Stimulated activated CD4-positive, alpha-beta T cell treated with anti-CD3 and anti-CD28 coated beads, Interleukin-12 subunit alpha, Interleukin-12 subunit beta, amount 100 ng/mL, for 48 hours (primary cell): ENCODE measurements around the gene BROX.

ENCODE experiments used
- DNase-seq, 3 donors: peaks; one replicate each; pipeline ENCODE4 v3.0.0-alpha.2; 2020; ENCODE audit warnings: low read depth in 2 of 3, low spot score in 1 of 3

The BROX gene

GRCh38 chr1:222772996-222773379, 60.6 kb downstream of the BROX start:
- no peak for DNase-seq

DNA sequence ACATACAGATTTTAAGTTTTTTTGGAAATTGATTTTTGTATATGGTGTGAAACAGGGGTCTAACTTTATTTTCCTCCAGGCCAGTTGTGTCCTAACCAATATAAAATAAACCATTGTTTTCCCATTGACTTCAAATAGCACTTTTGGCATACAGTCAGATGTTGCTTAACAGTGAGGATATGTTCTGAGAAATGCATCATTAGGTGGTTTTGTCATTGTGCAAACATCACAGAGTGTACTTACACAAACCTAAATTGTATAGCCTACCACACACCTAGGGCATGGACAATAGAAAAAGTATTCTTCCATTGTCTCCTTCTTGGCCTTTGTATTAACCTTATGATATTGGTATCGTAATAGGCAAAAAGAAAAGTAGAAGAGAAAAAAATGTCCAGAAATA, 65.1 kb downstream of the BROX start:
- no peak for DNase-seq

DNA sequence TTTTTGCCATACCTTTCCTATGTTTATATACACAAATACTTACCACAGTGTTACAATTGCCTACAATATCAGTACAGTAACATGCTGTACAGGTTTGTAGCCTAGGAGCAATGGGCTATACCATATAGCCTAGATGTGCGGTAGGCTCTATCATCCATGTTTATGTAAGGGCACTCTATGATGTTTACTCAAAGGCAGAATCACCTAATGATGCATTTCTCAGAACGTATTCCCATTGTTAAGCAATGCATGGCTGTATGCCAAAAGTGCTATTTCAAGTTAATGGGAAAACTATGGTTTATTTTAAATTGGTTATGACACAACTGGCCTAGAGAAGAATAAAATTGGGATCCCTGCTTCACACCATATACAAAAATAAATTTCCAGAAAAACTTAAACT, 65.6 kb downstream of the BROX start:
- no peak for DNase-seq

GRCh38 chr1:222781251-222781650, 68.9 kb downstream of the BROX start:
- DNase-seq = no peak

DNA sequence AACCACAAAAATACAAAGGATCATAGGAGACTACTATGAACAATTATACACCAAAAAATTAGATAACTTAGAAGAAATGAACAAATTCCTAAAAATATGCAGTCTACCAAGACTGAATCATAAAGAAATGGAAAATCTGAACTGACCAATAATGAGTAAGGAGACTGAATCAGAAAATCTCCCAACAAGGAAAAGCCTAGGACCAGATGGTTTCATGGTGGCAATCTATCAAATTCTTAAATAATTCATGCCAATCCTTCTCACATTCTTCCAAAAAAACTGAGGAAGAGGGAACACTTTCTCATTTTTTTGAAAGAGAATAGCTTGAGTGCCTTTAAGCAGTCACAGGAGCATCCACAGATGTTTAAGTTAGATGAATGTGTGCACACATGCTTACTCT, 70.7 kb downstream of the BROX start:
- no peak for DNase-seq

DNA sequence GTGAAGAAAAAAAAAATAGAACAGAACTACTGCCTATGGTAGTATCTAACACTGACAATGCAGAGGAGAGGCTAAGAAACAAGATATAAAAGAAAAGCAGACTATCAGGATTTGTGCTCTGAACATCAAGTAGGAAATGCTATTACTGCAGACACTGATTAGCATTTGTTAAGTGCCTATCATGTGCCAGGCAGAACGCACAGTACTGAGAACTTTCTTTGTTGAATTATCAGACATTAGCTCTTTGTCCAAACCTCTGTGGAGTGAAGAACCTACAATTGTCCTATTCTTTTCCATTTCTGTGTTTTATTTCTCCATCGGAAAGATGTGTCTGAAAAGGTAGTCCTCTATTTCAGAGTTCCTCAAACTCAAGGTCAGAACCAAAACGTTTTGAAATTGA, 72.0 kb downstream of the BROX start:
- no peak for DNase-seq
